SK-N-SH (cell line): Measurements from ENCODE around the gene LPIN2.

Experiments used
- CHD2 ChIP-seq: fragments of 150-350 bp; IDR thresholded peaks from 2 replicates; pipeline ENCODE4 v1.6.1; 2018; ENCODE audit warnings: low read length; ENCODE audit not compliant: partially characterized antibody
- CTCF ChIP-seq: fragments of 200-600 bp; sonication (generic); IDR thresholded peaks from 2 replicates; pipeline ENCODE4 v1.6.1; 2017; ENCODE audit warnings: antibody characterized with exemption, mild to moderate bottlenecking, moderate library complexity
- IRF3 ChIP-seq: fragments of 150-350 bp; IDR thresholded peaks from 2 replicates; pipeline ENCODE4 v1.6.1; 2016; ENCODE audit warnings: mild to moderate bottlenecking, low read depth, low read length
- PBX3 ChIP-seq: IDR thresholded peaks from 2 replicates; pipeline ENCODE4; 2012
- RCOR1 ChIP-seq: fragments of 150-350 bp; IDR thresholded peaks from 2 replicates; pipeline ENCODE4 v1.6.1; 2017; ENCODE audit warnings: antibody characterized with exemption, low read length
- REST ChIP-seq: IDR thresholded peaks from 2 replicates; pipeline ENCODE4 v1.6.1; 2012; ENCODE audit warnings: mild to moderate bottlenecking, low read depth, low read length, moderate library complexity
- RFX5 ChIP-seq: IDR thresholded peaks from 2 replicates; pipeline ENCODE4 v1.6.1; 2012; ENCODE audit warnings: mild to moderate bottlenecking, improper control_type of control experiment, low read length
- SMC3 ChIP-seq: IDR thresholded peaks from 2 replicates; pipeline ENCODE4 v1.6.1; 2012; ENCODE audit warnings: low read depth, low read length, improper control_type of control experiment
- YY1 ChIP-seq: IDR thresholded peaks from 2 replicates; pipeline ENCODE4 v1.4.0; 2012; ENCODE audit warnings: low read depth, mild to moderate bottlenecking

- TF ChIP-seq IRF3 (no peak), CTCF (no peak), SMC3 (no peak), YY1 (no peak), REST (no peak), RFX5 (no peak), PBX3 (no peak), RCOR1 (no peak), CHD2 (no peak)
These were observed 15.5 kb downstream of the LPIN2 start for GRCh38 chr18:2997429-2997828.
